GM12892 (cell line): Measurements from ENCODE around the gene WLS.
"Not testable (repeated sequence)": the region's sequence is repeated elsewhere in the genome, so short reads cannot be mapped to it uniquely, and the experiment has no call there.

Experiments
- DNase-seq: peaks from one replicate; pipeline ENCODE4 v3.0.0; 2011; ENCODE audit not compliant: insufficient read length
- FAIRE-seq: peaks from 2 replicates; lab custom pipeline; 2011; peaks lifted over from hg19 to GRCh38; lab: Jason Lieb, UNC
- POLR2A ChIP-seq: IDR thresholded peaks from 2 replicates; pipeline ENCODE4 v1.6.1; 2011; ENCODE audit warnings: low read depth, low read length, control low read depth
- POLR2AphosphoS5 ChIP-seq: IDR thresholded peaks from 2 replicates; pipeline ENCODE4 v1.6.1; 2011; ENCODE audit warnings: low read depth, low read length, control low read depth
- TAF1 ChIP-seq: IDR thresholded peaks from 2 replicates; pipeline ENCODE4 v1.6.1; 2011; ENCODE audit warnings: low read depth, mild to moderate bottlenecking, control low read depth, low read length, borderline replicate concordance

The WLS gene

DNA sequence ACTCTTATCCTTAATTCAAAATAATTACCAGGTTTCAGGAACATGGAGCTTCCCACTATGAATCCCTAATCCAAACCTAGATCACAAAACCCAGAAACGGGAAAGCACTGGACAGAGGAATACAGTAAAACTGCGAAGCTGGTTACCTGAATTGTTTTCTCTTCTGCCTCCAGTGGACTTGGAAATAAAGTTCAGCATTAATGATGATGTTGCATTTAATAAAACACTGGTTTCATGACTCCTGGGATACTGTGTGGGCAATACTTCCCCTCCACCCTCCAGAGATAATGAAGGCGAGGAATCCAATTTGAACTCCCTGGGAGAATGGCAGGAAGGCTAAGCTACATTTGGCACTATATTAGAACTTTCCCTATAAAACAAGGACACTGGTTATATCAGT, 65.1 kb downstream of the WLS start:
- DNase-seq: no peak
- no peak for TF ChIP-seq POLR2AphosphoS5
- no peak for TF ChIP-seq TAF1
- no peak for TF ChIP-seq POLR2A
- no peak for FAIRE-seq

DNA sequence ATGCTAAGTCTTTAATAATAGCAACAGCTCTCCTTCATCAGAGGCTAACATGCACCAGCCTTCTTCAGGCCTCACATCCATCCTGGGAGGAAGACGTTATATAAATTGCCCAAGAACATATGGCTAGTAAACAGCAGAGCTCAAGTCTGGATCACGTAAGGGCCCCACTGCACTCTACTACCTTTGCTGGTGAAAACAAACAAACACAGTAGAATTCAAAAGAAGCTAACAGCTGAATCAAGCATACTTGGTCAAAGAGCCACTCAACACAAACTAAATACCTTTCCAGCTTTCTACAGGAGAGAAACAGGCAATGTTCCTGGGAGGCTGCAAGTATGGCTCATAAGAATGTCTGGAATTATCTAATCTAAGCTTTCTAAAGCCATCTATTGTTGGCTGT, 66.0 kb downstream of the WLS start:
- FAIRE-seq: no peak
- TF ChIP-seq TAF1 (no peak), POLR2AphosphoS5 (no peak), POLR2A (no peak)
- no peak for DNase-seq

DNA sequence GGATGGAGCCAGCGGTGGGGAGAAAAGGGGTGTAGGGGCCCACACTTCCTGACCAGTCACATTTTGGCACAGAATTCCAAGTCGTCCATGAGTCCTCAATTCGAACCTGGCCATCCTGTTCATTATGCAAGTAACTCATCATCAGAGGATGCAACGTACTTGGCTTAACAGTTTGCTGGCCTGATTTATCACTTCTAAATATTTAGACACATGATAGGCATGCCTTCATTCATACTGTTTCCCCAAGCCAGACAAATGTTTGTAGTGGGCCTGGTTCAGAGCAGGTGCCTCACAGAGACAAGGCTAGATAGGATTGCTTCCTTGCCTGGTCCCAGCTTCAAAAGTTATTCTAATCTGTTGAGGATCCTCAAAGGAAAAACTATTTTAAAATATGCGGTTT, 66.7 kb downstream of the WLS start:
- FAIRE-seq (no peak), DNase-seq (no peak)
- no peak for TF ChIP-seq POLR2AphosphoS5
- TF ChIP-seq TAF1: no peak
- TF ChIP-seq POLR2A: no peak

- TF ChIP-seq POLR2A: no peak
- no peak for TF ChIP-seq POLR2AphosphoS5
- TF ChIP-seq TAF1: no peak
- no peak for DNase-seq
- no peak for FAIRE-seq
Observed at GRCh38 chr1:68164918-68165317, 67.4 kb downstream of the WLS start.

GRCh38 chr1:68163220-68163619, 69.1 kb downstream of the WLS start:
- no peak for TF ChIP-seq TAF1
- no peak for TF ChIP-seq POLR2A
- TF ChIP-seq POLR2AphosphoS5: no peak
- FAIRE-seq (no peak), DNase-seq (no peak)

GRCh38 chr1:68162761-68163160, 69.6 kb downstream of the WLS start:
- TF ChIP-seq POLR2A (no peak), TAF1 (no peak), POLR2AphosphoS5 (no peak)
- no peak for FAIRE-seq
- DNase-seq: no peak

DNA sequence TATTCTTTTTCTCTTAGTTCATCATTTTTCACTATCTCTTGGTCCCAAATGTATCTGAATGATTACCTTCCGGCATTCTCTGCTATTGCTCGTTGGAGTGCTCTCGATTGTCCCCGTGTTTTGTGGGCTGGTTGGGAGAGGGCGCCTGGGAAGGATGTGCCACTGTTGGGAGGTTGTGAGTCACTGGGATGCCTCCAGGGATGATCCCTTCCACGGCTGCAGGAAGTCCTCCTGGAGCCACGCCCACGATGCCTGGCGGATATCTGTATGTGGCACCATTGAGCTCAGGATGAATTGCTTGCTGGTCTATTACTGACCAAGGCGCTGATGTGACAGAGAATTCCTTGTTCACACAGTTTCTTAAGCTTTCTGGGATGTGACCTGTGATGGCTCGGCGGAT, 70.7 kb downstream of the WLS start:
- FAIRE-seq, DNase-seq: not testable (repeated sequence)

- not testable (repeated sequence) for DNase-seq, FAIRE-seq
Observed at GRCh38 chr1:68160935-68161334, 71.4 kb downstream of the WLS start.

- FAIRE-seq: no peak
- DNase-seq: no peak
- no peak for TF ChIP-seq POLR2AphosphoS5
- TF ChIP-seq POLR2A: no peak
- TF ChIP-seq TAF1: no peak
Observed at GRCh38 chr1:68160021-68160420, 72.3 kb downstream of the WLS start.

DNA sequence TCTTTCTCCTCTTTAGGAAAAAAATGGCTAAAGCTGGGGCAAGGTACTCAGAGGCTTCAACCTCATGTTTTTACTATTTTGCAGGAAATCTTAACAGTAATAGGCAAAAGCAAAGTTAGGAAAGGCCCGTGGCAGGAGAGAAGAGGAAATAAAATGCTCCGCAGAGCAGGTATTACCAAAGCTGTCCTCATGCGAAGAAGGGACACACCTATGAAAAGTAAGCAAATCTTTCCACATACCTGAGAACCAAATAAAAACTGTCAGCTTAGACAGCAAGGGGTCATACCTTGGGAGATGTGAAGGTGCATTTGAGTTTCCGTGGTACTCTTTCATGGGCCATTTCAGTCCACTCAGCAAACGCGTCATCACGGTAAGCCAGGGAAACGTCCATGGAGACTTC, 73.5 kb downstream of the WLS start:
- FAIRE-seq: no peak
- no peak for TF ChIP-seq POLR2A
- TF ChIP-seq TAF1: no peak
- TF ChIP-seq POLR2AphosphoS5: no peak
- DNase-seq: no peak

- FAIRE-seq: no peak
- no peak for DNase-seq
- TF ChIP-seq TAF1 (no peak), POLR2AphosphoS5 (no peak), POLR2A (no peak)
Observed at GRCh38 chr1:68157416-68157815, 74.9 kb downstream of the WLS start.

DNA sequence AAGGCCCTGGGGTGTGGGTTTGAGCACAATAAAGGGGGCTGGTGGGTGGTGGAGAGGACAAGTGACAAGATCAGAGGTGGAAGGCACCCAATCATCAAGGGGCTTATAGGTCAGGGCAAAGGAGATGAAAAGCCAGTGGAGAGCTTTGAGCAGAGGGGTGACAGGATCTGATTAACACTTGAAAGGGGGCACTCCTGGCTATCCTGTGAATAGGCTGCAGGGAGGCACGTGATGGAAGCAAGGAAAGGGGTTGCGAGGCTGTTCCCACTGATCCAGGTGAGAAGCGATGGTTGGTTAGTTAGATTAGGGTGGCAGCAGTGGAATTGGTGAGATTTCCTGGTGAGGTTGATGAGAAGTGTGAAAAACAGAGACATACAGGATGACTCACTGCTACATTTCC, 80.6 kb downstream of the WLS start:
- FAIRE-seq (no peak), DNase-seq (no peak)
- TF ChIP-seq TAF1 (no peak), POLR2A (no peak), POLR2AphosphoS5 (no peak)

- FAIRE-seq (no peak), DNase-seq (no peak)
- TF ChIP-seq POLR2A: no peak
- no peak for TF ChIP-seq TAF1
- no peak for TF ChIP-seq POLR2AphosphoS5
Observed at GRCh38 chr1:68149907-68150306, 82.4 kb downstream of the WLS start.
